Stimulated activated effector memory CD8-positive, alpha-beta T cell treated with anti-CD3 and anti-CD28 coated beads, Interleukin-12 subunit alpha, Interleukin-12 subunit beta, amount 100 ng/mL, for 72 hours (primary cell): Measurements from ENCODE around the gene AREL1.

Source experiments
- ATAC-seq: fragments of 150-1000 bp; cut with Tn5 transposase; 2 replicates; pipeline ENCODE4 v1.10.0; 2021
- DNase-seq, 2 donors: peaks; one replicate each; pipeline ENCODE4 v3.0.0; 2021 to 2022; ENCODE audit warnings: low spot score in 2 of 2
- H3K27ac Mint-ChIP-seq: one replicate; pipeline ENCODE4 v1.8.0; 2022; ENCODE audit warnings: mild to moderate bottlenecking, mixed read lengths
- H3K36me3 Mint-ChIP-seq: one replicate; pipeline ENCODE4 v1.8.0; 2022; ENCODE audit warnings: mild to moderate bottlenecking, mixed read lengths
- H3K4me1 Mint-ChIP-seq: one replicate; pipeline ENCODE4 v1.8.0; 2022; ENCODE audit warnings: mixed read lengths
- H3K4me3 Mint-ChIP-seq: one replicate; pipeline ENCODE4 v1.8.0; 2022; ENCODE audit warnings: mild to moderate bottlenecking, mixed read lengths
- H3K9me3 Mint-ChIP-seq: one replicate; pipeline ENCODE4 v1.8.0; 2022; ENCODE audit warnings: mixed read lengths

AREL1 gene

GRCh38 chr14:74683406-74683805 lies 29.5 kb downstream of the AREL1 start:
- Mint-ChIP-seq H3K4me3 (no peak overlapping the region), H3K4me1 (no peaks in the 10 kb centered on the region), H3K9me3 (no peaks in the 10 kb centered on the region), H3K36me3 (peaks cover 85% of the 10 kb centered on the region), H3K27ac (peak overlapping the region; percentile 60)
- DNase-seq (no peak), ATAC-seq (no peak)

GRCh38 chr14:74682169-74682952 lies 30.5 kb downstream of the AREL1 start:
- no peaks in the 10 kb centered on the region for H3K9me3 Mint-ChIP-seq
- ATAC-seq = no peak
- no peak overlapping the region for H3K4me3 Mint-ChIP-seq
- DNase-seq = no peak
- H3K36me3 Mint-ChIP-seq = peaks cover 85% of the 10 kb centered on the region
- no peaks in the 10 kb centered on the region for H3K4me1 Mint-ChIP-seq
- H3K27ac Mint-ChIP-seq = peak overlapping the region; percentile 60

- Mint-ChIP-seq H3K36me3 (peaks cover 92% of the 10 kb centered on the region), H3K27ac (peak overlapping the region; percentile 13), H3K4me1 (no peaks in the 10 kb centered on the region), H3K4me3 (no peak overlapping the region), H3K9me3 (no peaks in the 10 kb centered on the region)
- ATAC-seq (no peak), DNase-seq (no peak)
These were observed 37.7 kb downstream of the AREL1 start for GRCh38 chr14:74675219-74675618.

GRCh38 chr14:74673768-74674167 lies 39.1 kb downstream of the AREL1 start:
- no peak for ATAC-seq
- H3K4me1 Mint-ChIP-seq = no peaks in the 10 kb centered on the region

GRCh38 chr14:74671789-74672188 lies 41.1 kb downstream of the AREL1 start:
- no peak overlapping the region for H3K27ac Mint-ChIP-seq
- H3K4me3 Mint-ChIP-seq = no peak overlapping the region
- no peaks in the 10 kb centered on the region for H3K9me3 Mint-ChIP-seq
- no peak for ATAC-seq
- no peak for DNase-seq
- H3K36me3 Mint-ChIP-seq = peaks cover 95% of the 10 kb centered on the region
- no peaks in the 10 kb centered on the region for H3K4me1 Mint-ChIP-seq

More at GRCh38 chr14:74673768-74674167, 39.1 kb downstream of the AREL1 start:
- Mint-ChIP-seq H3K27ac (no peak overlapping the region), H3K36me3 (peaks cover 93% of the 10 kb centered on the region), H3K9me3 (no peaks in the 10 kb centered on the region), H3K4me3 (no peak overlapping the region)
- no peak for DNase-seq

GRCh38 chr14:74670726-74671411 lies 42.0 kb downstream of the AREL1 start:
- Mint-ChIP-seq H3K36me3 (peaks cover 97% of the 10 kb centered on the region), H3K4me1 (no peaks in the 10 kb centered on the region), H3K4me3 (no peak overlapping the region), H3K27ac (no peak overlapping the region), H3K9me3 (no peaks in the 10 kb centered on the region)
- DNase-seq = no peak
- ATAC-seq = no peak

GRCh38 chr14:74669846-74670245 lies 43.0 kb downstream of the AREL1 start:
- Mint-ChIP-seq H3K36me3 (peaks cover 97% of the 10 kb centered on the region), H3K9me3 (no peaks in the 10 kb centered on the region), H3K4me3 (no peak overlapping the region), H3K4me1 (no peaks in the 10 kb centered on the region), H3K27ac (no peak overlapping the region)
- no peak for DNase-seq
- ATAC-seq = no peak

- H3K27ac Mint-ChIP-seq = no peak overlapping the region
- H3K4me3 Mint-ChIP-seq = no peak overlapping the region
- peaks cover 97% of the 10 kb centered on the region for H3K36me3 Mint-ChIP-seq
- no peaks in the 10 kb centered on the region for H3K9me3 Mint-ChIP-seq
- DNase-seq (no peak), ATAC-seq (no peak)
- no peaks in the 10 kb centered on the region for H3K4me1 Mint-ChIP-seq
These were observed 43.6 kb downstream of the AREL1 start for GRCh38 chr14:74669256-74669655.

GRCh38 chr14:74667758-74668157 lies 45.1 kb downstream of the AREL1 start:
- no peak for DNase-seq
- peaks cover 96% of the 10 kb centered on the region for H3K36me3 Mint-ChIP-seq
- H3K4me3 Mint-ChIP-seq = no peak overlapping the region
- no peaks in the 10 kb centered on the region for H3K9me3 Mint-ChIP-seq
- ATAC-seq = peak; percentile 39
- H3K4me1 Mint-ChIP-seq = peaks cover 6% of the 10 kb centered on the region
- H3K27ac Mint-ChIP-seq = peak overlapping the region; percentile 64

- DNase-seq (no peak), ATAC-seq (no peak)
- Mint-ChIP-seq H3K4me1 (peaks cover 6% of the 10 kb centered on the region), H3K9me3 (no peaks in the 10 kb centered on the region), H3K4me3 (no peak overlapping the region), H3K36me3 (peaks cover 91% of the 10 kb centered on the region), H3K27ac (no peak overlapping the region)
These were observed 48.2 kb downstream of the AREL1 start for GRCh38 chr14:74664717-74665116.

- H3K9me3 Mint-ChIP-seq = no peaks in the 10 kb centered on the region
- no peak for ATAC-seq
- H3K36me3 Mint-ChIP-seq = peaks cover 83% of the 10 kb centered on the region
- no peak overlapping the region for H3K27ac Mint-ChIP-seq
- H3K4me1 Mint-ChIP-seq = peaks cover 6% of the 10 kb centered on the region
- H3K4me3 Mint-ChIP-seq = no peak overlapping the region
- no peak for DNase-seq
These were observed 49.0 kb downstream of the AREL1 start for GRCh38 chr14:74663884-74664283.

- H3K4me3 Mint-ChIP-seq = no peak overlapping the region
- H3K4me1 Mint-ChIP-seq = peaks cover 6% of the 10 kb centered on the region
- H3K27ac Mint-ChIP-seq = peak overlapping the region; percentile 4
- H3K36me3 Mint-ChIP-seq = peaks cover 76% of the 10 kb centered on the region
- no peak for ATAC-seq
- H3K9me3 Mint-ChIP-seq = no peaks in the 10 kb centered on the region
- no peak for DNase-seq
These were observed 51.0 kb downstream of the AREL1 start for GRCh38 chr14:74661726-74662450.

- Mint-ChIP-seq H3K36me3 (peaks cover 74% of the 10 kb centered on the region), H3K27ac (no peak overlapping the region), H3K9me3 (no peaks in the 10 kb centered on the region), H3K4me3 (no peak overlapping the region), H3K4me1 (peaks cover 6% of the 10 kb centered on the region)
- DNase-seq = no peak
- ATAC-seq = no peak
These were observed 52.0 kb downstream of the AREL1 start for GRCh38 chr14:74660863-74661262.

- Mint-ChIP-seq H3K9me3 (no peaks in the 10 kb centered on the region), H3K27ac (no peak overlapping the region), H3K36me3 (peaks cover 67% of the 10 kb centered on the region), H3K4me1 (peaks cover 6% of the 10 kb centered on the region), H3K4me3 (no peak overlapping the region)
- ATAC-seq = no peak
- DNase-seq = no peak
These were observed 52.7 kb downstream of the AREL1 start for GRCh38 chr14:74660167-74660566.

GRCh38 chr14:74658535-74659131 lies 54.2 kb downstream of the AREL1 start:
- ATAC-seq (no peak), DNase-seq (no peak)
- H3K9me3 Mint-ChIP-seq = no peaks in the 10 kb centered on the region
- no peak overlapping the region for H3K4me3 Mint-ChIP-seq
- peaks cover 52% of the 10 kb centered on the region for H3K36me3 Mint-ChIP-seq
- peaks cover 5% of the 10 kb centered on the region for H3K4me1 Mint-ChIP-seq
- H3K27ac Mint-ChIP-seq = peak overlapping the region; percentile 29
